GM19468 (cell line): ENCODE results near the gene ZNRF1.

Experiments
- ATAC-seq: cut with Tn5 transposase; IDR thresholded peaks from one replicate; pipeline ENCODE4 v1.9.1; 2021; ENCODE audit warnings: mild to moderate bottlenecking, moderate library complexity, moderate number of reproducible peaks; ENCODE audit not compliant: unreplicated experiment; ENCODE audit errors: extremely low read depth

ZNRF1 gene

GRCh38 chr16:75052481-75053202 lies 53.8 kb downstream of the ZNRF1 start:
- ATAC-seq = no peak

DNA sequence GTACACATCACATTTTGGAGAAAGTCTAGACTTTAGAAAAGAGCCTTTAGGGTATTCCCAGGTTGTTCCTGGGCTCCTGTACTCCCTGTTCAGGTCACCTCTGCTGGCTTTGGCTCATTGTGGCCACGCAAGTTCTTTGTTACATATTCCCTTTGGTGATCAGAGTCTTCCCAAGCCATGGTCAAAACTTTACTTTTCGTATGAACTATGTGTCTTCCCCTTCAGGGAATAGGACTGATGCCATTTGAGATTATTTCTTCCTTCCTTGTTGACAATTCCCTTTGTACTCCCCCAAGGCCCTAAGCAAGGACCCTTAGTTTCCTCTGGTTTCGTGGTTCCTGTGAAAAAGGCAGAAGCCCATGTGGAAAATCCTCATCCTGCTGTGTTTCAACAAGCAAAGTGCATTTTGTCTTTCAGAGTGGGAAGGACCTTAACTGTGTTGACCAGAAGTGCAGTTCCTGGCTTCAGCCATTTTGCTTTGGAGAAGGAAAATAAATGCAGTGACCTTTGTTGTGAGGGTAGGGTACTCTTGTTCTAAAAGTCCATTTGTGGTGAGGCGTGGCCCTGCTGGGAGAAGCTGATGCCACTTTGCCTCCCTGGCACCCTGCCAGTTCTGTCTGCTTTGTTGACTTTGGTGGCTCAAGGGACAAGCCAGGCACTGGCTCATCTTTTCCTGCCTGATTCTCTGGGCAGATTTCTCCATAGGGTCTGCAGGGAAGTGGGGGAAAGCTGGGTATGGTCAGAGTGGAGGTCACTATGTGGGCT lies 55.1 kb downstream of the ZNRF1 start:
- no peak for ATAC-seq

- ATAC-seq = no peak
Measured at GRCh38 chr16:75054556-75054947, 55.7 kb downstream of the ZNRF1 start.

GRCh38 chr16:75058806-75059205 lies 60.0 kb downstream of the ZNRF1 start:
- no peak for ATAC-seq

GRCh38 chr16:75059411-75059810 lies 60.6 kb downstream of the ZNRF1 start:
- no peak for ATAC-seq

- no peak for ATAC-seq
Measured at GRCh38 chr16:75060723-75061122, 61.9 kb downstream of the ZNRF1 start.

GRCh38 chr16:75061669-75062068 lies 62.8 kb downstream of the ZNRF1 start:
- no peak for ATAC-seq

- ATAC-seq = no peak
Measured at GRCh38 chr16:75062135-75062975, 63.5 kb downstream of the ZNRF1 start.

DNA sequence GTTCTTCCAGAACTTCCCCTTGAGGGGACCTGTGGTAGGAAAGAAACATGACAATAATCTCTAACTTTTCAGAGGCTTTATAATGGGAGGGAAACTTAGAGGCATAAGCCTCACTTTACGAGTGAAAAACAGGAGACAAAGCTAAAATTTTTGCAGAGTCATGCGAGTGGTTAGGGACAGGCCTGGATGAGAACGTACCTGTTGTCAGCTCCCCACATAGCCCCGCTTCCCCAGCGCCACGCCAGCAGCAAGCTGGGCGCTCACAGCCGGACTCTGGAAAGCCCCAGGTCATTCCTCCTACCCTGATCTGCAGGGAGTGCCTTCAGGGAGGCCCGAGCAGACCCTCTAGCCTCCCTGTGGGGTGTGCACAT lies 64.1 kb downstream of the ZNRF1 start:
- ATAC-seq = no peak

GRCh38 chr16:75063549-75064088 lies 64.8 kb downstream of the ZNRF1 start:
- no peak for ATAC-seq

GRCh38 chr16:75064403-75065148 lies 65.8 kb downstream of the ZNRF1 start:
- no peak for ATAC-seq

DNA sequence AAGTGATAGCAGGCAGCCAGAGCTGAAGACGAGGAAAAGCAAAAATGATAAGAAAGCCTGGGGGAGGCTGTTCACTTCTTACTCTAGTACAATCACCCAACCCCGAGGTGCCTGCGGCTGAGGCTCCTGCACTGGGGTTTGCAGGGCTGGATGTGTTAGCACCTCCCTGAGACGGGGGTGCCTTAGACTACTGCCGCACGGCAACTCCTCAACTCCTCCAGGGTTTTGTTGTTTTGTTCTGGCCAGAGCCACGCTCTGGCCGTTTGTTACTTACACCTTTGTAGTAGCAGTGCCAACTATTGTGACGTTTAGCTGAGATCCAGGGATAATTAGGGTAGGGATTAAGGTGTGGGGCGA lies 66.3 kb downstream of the ZNRF1 start:
- no peak for ATAC-seq

DNA sequence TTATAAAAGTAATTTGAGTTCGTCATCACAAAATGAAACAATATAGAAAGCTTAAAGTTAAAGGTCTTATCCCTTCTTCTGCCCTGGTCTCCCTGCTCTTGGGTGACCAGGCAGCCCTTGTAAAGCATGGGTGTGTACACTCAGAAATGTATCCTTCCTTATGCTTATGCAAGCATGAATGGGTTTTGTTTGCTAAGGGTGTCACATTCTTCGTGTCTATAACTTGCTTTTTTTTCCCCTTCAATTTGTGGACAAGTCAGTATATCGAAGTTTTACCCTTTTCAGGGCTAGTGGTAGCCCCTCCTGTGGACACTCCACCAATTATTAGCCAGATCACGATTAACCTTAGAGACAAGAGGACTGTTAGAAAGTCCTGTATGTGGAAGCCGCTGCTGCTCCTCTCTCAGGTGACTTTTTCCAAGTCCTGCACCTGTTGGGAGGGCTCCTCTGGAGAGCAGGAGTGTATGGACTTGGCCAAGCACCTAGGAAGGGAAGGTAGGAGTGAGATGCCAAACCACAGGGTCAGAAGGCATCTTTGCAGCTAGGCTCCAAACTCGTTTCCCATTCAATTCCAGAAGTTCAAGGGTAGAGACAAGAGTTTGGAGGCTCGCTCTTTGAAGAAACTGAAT lies 66.8 kb downstream of the ZNRF1 start:
- no peak for ATAC-seq

GRCh38 chr16:75066861-75067447 lies 68.1 kb downstream of the ZNRF1 start:
- ATAC-seq = no peak

DNA sequence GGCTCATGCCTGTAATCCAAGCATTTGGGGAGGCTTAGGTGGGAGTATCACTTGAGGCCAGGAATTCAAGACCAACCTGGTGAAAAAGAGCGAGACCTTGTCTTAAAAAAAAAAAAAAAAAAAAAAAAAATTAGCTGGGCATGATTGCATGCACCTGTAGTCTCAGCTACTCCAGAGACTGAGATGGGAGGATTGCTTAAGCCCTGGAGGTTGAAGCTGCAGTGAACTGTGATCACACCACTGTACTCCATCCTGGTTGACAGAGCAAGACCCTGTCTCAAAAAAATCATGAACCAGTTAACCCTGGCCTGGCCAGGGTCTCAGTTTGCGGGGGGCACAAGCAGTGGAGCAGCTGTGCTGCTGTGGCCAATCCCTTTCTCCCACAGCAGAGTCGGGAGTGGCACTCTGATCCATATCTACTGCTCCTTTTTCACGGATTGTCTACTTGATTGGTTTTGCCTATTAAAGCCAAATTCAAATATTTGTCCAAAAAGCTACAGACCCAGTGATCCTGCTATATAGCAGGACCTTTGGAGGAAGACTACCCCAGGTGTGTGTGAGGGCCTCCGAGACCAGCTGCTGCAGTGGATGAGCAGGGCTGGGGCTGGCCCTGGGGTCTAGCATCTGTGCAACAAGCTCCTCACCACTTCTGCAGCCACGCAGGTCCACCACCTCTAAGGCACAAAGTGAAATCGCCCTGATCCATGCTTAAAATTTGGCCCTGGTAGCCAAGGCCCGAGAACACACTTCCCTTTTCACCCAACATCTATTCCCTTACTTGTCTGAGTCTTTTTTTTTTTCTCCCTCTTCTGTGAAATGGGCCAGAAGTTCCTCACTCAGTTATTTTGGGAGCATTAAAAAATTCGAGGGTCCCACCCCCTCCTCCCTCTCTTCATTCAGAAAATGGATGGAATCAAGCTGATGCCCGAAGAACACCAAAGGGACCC lies 69.5 kb downstream of the ZNRF1 start:
- ATAC-seq = no peak

GRCh38 chr16:75070012-75070841 lies 71.4 kb downstream of the ZNRF1 start:
- ATAC-seq = no peak

DNA sequence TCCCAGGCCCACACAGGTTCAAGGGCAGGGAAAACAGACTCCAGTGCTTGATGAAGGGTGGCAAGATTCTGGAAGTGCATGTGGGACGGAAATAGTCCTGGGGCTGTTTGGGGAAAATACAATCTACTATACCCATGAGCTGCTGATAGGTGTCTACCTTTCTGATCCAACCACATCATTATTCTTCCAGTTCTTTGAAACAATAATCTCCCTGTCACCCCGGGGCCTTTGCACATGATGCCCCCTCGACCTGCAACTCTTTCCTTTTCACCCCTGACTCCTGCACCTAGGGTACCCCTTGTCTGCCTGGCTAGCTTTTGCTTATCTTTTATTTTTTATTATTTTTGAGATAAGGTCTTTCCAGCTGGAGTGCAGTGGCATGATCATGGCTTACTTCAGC lies 72.8 kb downstream of the ZNRF1 start:
- no peak for ATAC-seq
